CD4-positive, alpha-beta memory T cell (primary cell): Measurements from ENCODE around the gene GAS7. TPM values are rescaled to one million over a fixed set of nuclear protein-coding genes. Genes with fewer than 3 reads are reported as not detected.
A peak's percentile ranks its signal among the peaks of the same experiment; 100 is the strongest.

Source experiments
- CTCF ChIA-PET: fragments of 350-600 bp; sonication (Branson Sonifier 250); formaldehyde crosslinking; loops from one replicate; lab custom pipeline; 2021; ENCODE audit warnings: inconsistent platforms; ENCODE audit not compliant: partially characterized antibody; lab: Charles Lee
- POLR2A ChIA-PET: fragments of 350-600 bp; sonication (Branson Sonifier 250); formaldehyde crosslinking; loops from one replicate; lab custom pipeline; 2021; ENCODE audit not compliant: partially characterized antibody; lab: Charles Lee
- DNase-seq, 5 donors: peaks; one replicate each; pipeline versions ENCODE4 v3.0.0 to v3.0.0-alpha.2; 2020 to 2022; ENCODE audit warnings: mixed read lengths in 1 of 5
- H3K27ac ChIP-seq: one replicate; pipeline ENCODE4 v1.7.0; 2013; ENCODE audit warnings: low read depth, low read length
- H3K27me3 ChIP-seq: 2 replicates; pipeline ENCODE4 v1.7.0; 2013; ENCODE audit warnings: mild to moderate bottlenecking, low read length, moderate library complexity; ENCODE audit not compliant: insufficient read depth
- H3K36me3 ChIP-seq: 2 replicates; pipeline ENCODE4 v1.7.0; 2013; ENCODE audit warnings: mild to moderate bottlenecking, low read length, moderate library complexity; ENCODE audit not compliant: insufficient read depth
- H3K4me1 ChIP-seq: 2 replicates; pipeline ENCODE4 v1.7.0; 2013; ENCODE audit warnings: mild to moderate bottlenecking, low read length, moderate library complexity; ENCODE audit not compliant: insufficient read depth
- H3K4me3 ChIP-seq, 2 donors: one replicate each; pipeline ENCODE4 v1.7.0; 2013; ENCODE audit warnings: low read length in 2 of 2, mild to moderate bottlenecking in 1 of 2
- H3K9me3 ChIP-seq, 2 donors: one replicate each; pipeline ENCODE4 v1.7.0; 2013; ENCODE audit warnings: low read length in 2 of 2, control low read depth in 1 of 2; ENCODE audit not compliant: control insufficient read depth in 1 of 2
- H3K27ac Mint-ChIP-seq, 7 donors: one replicate each; pipeline ENCODE4 v1.8.0; 2020 to 2021; ENCODE audit warnings: mixed read lengths in 7 of 7, mild to moderate bottlenecking in 6 of 7, inconsistent platforms in 3 of 7, moderate library complexity in 3 of 7
- H3K27me3 Mint-ChIP-seq, 2 donors: one replicate each; pipeline ENCODE4 v1.8.0; 2020 to 2021; ENCODE audit warnings: mixed read lengths in 2 of 2
- H3K36me3 Mint-ChIP-seq, 2 donors: one replicate each; pipeline ENCODE4 v1.8.0; 2020 to 2021; ENCODE audit warnings: mixed read lengths in 2 of 2, inconsistent platforms in 1 of 2, mild to moderate bottlenecking in 1 of 2
- H3K4me1 Mint-ChIP-seq, 4 donors: one replicate each; pipeline ENCODE4 v1.8.0; 2020 to 2021; ENCODE audit warnings: mixed read lengths in 4 of 4, mild to moderate bottlenecking in 1 of 4
- H3K4me3 Mint-ChIP-seq, 8 donors: one replicate each; pipeline ENCODE4 v1.8.0; 2020 to 2021; ENCODE audit warnings: mixed read lengths in 8 of 8, mild to moderate bottlenecking in 7 of 8, moderate library complexity in 6 of 8, inconsistent platforms in 3 of 8
- H3K9me3 Mint-ChIP-seq, 8 donors: one replicate each; pipeline ENCODE4 v1.8.0; 2020 to 2021; ENCODE audit warnings: mixed read lengths in 8 of 8, mild to moderate bottlenecking in 5 of 8, inconsistent platforms in 3 of 8, moderate library complexity in 1 of 8
- intact Hi-C: fragments of 100-400 bp; cut with micrococcal nuclease; formaldehyde crosslinking; loops from one replicate; pipeline ENCODE4 v1.15.1; 2023
- polyA plus RNA-seq, 2 donors: library from polyadenylated mRNA; unstranded; fragments of 300-500 nt; fragmentation: Illumina TruSeq; gene quantifications; one replicate each; pipeline ENCODE4 v1.2.3, GENCODE V29; 2021
- total RNA-seq, 2 experiments: library from RNA; stranded (reverse); gene quantifications; one replicate each; pipeline ENCODE4 v1.2.3, GENCODE V29; 2021

The GAS7 gene
- total and polyA plus RNA-seq, 4 experiments from 2014 or later: 0.42 to 5.2 (median 3.0) TPM

DNA sequence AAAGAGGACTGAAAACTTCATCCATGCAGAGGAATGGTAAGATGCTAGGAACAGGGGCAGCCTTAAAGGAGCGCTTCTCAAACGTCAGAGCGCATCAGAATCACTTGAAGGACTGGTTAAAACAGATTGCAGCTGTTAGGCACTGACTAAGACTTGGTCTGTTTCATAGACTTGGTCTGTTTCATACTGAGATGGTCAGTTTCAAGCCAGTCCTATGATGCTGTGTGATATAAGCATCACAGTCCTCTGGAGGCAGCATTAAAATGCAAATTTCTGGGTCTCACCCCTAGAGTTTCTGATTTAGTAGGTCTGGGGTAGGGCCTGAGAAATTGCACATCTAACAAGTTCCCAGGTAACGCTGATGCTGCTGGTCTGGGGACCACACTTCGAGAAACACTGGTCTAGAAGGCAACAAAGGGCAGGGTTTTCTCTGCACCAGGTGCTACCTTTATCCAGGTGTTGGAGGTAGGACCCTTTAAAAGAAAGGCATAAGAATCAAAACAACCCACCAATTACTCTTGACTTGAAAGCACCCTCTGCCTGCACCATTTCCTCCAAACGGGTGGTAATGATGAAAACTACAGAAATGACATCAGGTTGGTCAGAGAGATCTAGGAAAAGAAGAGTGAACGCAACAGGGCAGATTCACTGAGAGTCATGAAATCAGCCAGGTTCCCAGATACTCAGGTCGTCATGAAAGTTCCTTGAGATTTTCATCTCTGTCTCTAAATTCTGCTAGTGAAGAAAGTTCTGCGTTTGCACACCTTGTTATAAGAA, 198.3 kb downstream of the GAS7 start:
- Mint-ChIP-seq H3K27me3 (no peaks in the 10 kb centered on the region), H3K27ac (no peak overlapping the region), H3K4me3 (no peak overlapping the region), H3K4me1 (no peaks in the 10 kb centered on the region), H3K36me3 (no peaks in the 10 kb centered on the region), H3K9me3 (peaks cover 0 to 2% (median 0%) of the 10 kb centered on the region in 8 donors)
- no peaks in the 10 kb centered on the region for H3K9me3 ChIP-seq
- intact Hi-C loops: no loop called here
- H3K27me3 ChIP-seq: no peaks in the 10 kb centered on the region
- CTCF ChIA-PET: no interaction called here
- no peak overlapping the region for H3K27ac ChIP-seq
- no peak overlapping the region for H3K4me3 ChIP-seq
- no peaks in the 10 kb centered on the region for H3K36me3 ChIP-seq
- no peaks in the 10 kb centered on the region for H3K4me1 ChIP-seq
- POLR2A ChIA-PET: no interaction called here
- no peak for DNase-seq

DNA sequence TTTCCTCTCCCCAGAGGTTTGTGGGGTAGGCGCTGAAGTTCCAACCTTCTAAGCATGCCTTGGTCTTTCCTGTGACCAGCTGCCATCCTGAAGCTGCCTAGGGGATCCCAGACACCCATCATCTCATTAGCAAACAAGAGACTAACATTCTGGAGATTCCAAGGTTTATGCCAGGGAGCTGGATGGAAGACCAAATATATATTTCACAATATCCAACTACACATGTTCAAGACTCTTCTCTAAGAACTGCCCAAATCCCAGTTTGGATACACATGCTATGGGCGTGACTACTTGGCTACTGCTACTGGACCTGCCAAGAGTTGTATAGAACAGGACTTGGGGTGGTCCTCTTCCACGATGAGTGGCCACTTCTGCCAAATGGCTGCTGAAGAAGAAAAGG, 200.3 kb downstream of the GAS7 start:
- H3K4me3 Mint-ChIP-seq: no peak overlapping the region
- Histone ChIP-seq H3K9me3 (no peaks in the 10 kb centered on the region), H3K36me3 (no peaks in the 10 kb centered on the region), H3K27me3 (no peaks in the 10 kb centered on the region), H3K4me1 (no peaks in the 10 kb centered on the region), H3K27ac (no peak overlapping the region), H3K4me3 (no peak overlapping the region)
- no peak for DNase-seq
- H3K27ac Mint-ChIP-seq: no peak overlapping the region
- POLR2A ChIA-PET: no interaction called here
- H3K9me3 Mint-ChIP-seq: no peaks in the 10 kb centered on the region
- CTCF ChIA-PET: no interaction called here
- intact Hi-C loops: no loop called here
- no peaks in the 10 kb centered on the region for H3K4me1 Mint-ChIP-seq
- no peaks in the 10 kb centered on the region for H3K27me3 Mint-ChIP-seq
- H3K36me3 Mint-ChIP-seq: no peaks in the 10 kb centered on the region

DNA sequence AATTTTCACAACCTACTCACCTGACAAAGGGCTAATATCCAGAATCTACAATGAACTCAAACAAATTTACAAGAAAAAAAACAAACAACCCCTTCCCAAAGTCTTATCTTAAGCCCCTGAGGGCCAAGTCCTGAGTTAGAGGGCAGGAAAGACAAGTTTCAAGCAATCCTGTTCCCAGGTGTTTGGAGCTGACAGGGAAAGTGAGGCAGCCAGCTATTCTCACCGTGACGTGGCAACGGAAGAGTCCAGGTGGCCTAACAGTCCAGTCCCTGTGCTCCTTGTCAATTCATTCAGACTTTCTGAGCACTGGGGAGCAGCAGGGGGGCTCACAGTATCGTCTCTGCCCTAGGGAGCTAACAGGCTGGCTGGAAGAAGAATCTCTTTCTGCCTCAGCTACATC, 203.6 kb downstream of the GAS7 start:
- no peaks in the 10 kb centered on the region for H3K36me3 Mint-ChIP-seq

DNA sequence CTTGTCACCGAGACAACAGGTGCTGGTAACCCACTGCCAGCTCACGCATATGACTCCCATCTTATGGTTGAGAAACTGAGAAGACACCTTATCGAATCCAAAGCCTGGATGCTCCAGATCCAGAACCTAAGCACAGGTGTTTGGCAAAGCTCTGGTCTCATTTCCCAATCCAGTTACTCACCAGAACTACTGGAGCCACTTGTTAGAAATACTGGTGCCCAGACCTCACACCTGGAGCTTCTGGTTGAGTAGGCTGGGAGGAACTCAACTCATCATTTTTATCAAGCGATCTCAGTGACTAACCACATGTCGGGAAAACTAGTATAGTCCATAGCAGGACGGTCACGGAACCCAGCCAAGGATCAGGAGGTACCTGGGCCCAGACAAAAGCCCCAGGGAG, 206.6 kb downstream of the GAS7 start:
- Histone ChIP-seq H3K4me1 (no peaks in the 10 kb centered on the region), H3K4me3 (no peak overlapping the region), H3K27ac (no peak overlapping the region), H3K36me3 (no peaks in the 10 kb centered on the region), H3K27me3 (no peaks in the 10 kb centered on the region), H3K9me3 (no peaks in the 10 kb centered on the region)
- no peaks in the 10 kb centered on the region for H3K27me3 Mint-ChIP-seq
- CTCF ChIA-PET: no interaction called here
- peaks cover 0 to 13% (median 4%) of the 10 kb centered on the region in 8 donors for H3K9me3 Mint-ChIP-seq
- POLR2A ChIA-PET: no interaction called here
- H3K27ac Mint-ChIP-seq: no peak overlapping the region
- intact Hi-C loops: no loop called here
- no peaks in the 10 kb centered on the region for H3K36me3 Mint-ChIP-seq
- H3K4me3 Mint-ChIP-seq: no peak overlapping the region
- H3K4me1 Mint-ChIP-seq: peaks cover 0 to 2% (median 0%) of the 10 kb centered on the region in 4 donors
- DNase-seq: no peak

More for the DNA sequence above, 203.6 kb downstream of the GAS7 start:
- no peak for DNase-seq
- Mint-ChIP-seq H3K27ac (no peak overlapping the region), H3K4me3 (no peak overlapping the region), H3K4me1 (no peaks in the 10 kb centered on the region), H3K27me3 (no peaks in the 10 kb centered on the region), H3K9me3 (peaks cover 0 to 8% (median 1%) of the 10 kb centered on the region in 8 donors)
- no peak overlapping the region for H3K4me3 ChIP-seq
- H3K36me3 ChIP-seq: no peaks in the 10 kb centered on the region
- intact Hi-C loops: no loop called here
- H3K27me3 ChIP-seq: no peaks in the 10 kb centered on the region
- H3K27ac ChIP-seq: no peak overlapping the region
- ChIA-PET CTCF (no interaction called here), POLR2A (no interaction called here)
- H3K4me1 ChIP-seq: no peaks in the 10 kb centered on the region
- H3K9me3 ChIP-seq: no peaks in the 10 kb centered on the region

DNA sequence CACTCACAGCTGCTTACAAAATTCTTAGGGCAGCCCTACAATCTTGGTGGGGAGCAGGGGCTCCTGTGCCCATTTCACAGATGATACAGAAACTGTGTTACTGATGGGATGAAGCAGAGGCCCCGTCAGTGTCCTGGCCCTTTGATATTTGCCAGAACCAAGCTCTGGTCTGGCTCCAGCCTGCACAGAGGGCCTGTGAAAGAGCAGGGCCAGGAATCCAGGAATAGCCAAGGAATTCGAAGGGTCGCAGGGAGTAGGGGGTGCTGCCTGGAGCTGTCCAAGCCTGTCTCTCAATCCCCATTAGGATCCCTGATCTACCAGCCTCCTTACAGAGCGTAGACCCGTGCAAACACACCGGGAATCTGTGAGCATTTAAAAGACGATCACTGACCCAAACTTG, 207.1 kb downstream of the GAS7 start:
- CTCF ChIA-PET: no interaction called here
- no peaks in the 10 kb centered on the region for H3K9me3 ChIP-seq
- intact Hi-C loops: no loop called here
- Mint-ChIP-seq H3K27me3 (no peaks in the 10 kb centered on the region), H3K27ac (no peak overlapping the region), H3K36me3 (no peaks in the 10 kb centered on the region), H3K9me3 (peaks cover 0 to 13% (median 4%) of the 10 kb centered on the region in 8 donors), H3K4me3 (no peak overlapping the region), H3K4me1 (peaks cover 0 to 2% (median 0%) of the 10 kb centered on the region in 4 donors)
- no peaks in the 10 kb centered on the region for H3K4me1 ChIP-seq
- H3K36me3 ChIP-seq: no peaks in the 10 kb centered on the region
- POLR2A ChIA-PET: no interaction called here
- H3K27ac ChIP-seq: no peak overlapping the region
- no peak overlapping the region for H3K4me3 ChIP-seq
- DNase-seq: no peak
- H3K27me3 ChIP-seq: no peaks in the 10 kb centered on the region

DNA sequence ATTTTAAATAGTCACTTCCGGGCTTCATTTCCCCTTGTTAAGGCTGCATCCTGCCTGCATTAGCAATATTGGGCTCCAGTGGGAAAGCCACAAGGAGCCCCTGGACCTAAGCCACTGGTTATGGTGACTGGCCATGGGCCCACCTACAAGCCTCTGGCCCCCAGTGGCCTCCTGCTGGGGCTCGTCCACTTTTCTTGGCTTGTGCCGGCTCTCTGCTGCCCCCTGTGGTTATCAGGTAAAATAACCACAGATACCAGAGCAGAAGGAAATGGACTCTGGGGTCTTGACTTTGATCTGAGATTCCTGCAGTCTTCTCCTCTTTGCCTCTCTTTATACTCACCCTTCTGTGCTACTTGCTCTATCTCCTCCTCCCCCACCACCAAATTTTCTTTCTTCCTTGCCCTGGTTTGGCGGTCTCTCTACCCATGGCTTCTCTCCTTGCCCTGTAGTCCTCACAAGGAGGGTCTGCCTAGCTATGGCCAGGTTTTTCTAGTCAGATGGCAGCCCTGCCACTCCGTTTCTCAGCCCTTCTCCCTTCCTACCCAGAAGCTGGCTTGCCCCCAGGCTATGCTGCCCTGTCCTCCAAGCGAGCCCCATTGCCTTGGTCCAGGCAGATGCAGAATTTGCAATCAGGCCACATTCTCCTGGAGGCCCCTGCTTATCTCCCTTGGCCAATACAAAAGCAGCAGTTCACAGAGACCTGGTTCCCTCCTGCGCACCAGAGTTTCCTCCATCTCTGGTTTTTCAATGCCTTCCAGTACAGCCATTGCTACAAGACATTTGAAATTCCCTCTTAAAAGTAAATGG, 210.4 kb downstream of the GAS7 start:
- H3K9me3 Mint-ChIP-seq: peaks cover 0 to 13% (median 4%) of the 10 kb centered on the region in 8 donors
- ChIA-PET CTCF (interaction anchor here (0.6 to 1.8 kb wide), 6 partner anchors 8 to 236 kb away, joined by 3 to 6 read pairs (median 4); no protein-coding TSS in a partner anchor), POLR2A (no interaction called here)
- Histone ChIP-seq H3K9me3 (no peaks in the 10 kb centered on the region), H3K4me3 (no peak overlapping the region), H3K36me3 (no peaks in the 10 kb centered on the region), H3K27me3 (no peaks in the 10 kb centered on the region), H3K4me1 (no peaks in the 10 kb centered on the region), H3K27ac (no peak overlapping the region)
- H3K36me3 Mint-ChIP-seq: no peaks in the 10 kb centered on the region
- H3K4me1 Mint-ChIP-seq: peaks cover 0 to 2% (median 0%) of the 10 kb centered on the region in 4 donors
- no peak overlapping the region for H3K27ac Mint-ChIP-seq
- H3K4me3 Mint-ChIP-seq: peak overlapping the region in 1 of 8 donors; percentile 27
- intact Hi-C loops: no loop called here
- no peaks in the 10 kb centered on the region for H3K27me3 Mint-ChIP-seq
- DNase-seq: peak in 2 of 5 donors; percentile 9 to 18

DNA sequence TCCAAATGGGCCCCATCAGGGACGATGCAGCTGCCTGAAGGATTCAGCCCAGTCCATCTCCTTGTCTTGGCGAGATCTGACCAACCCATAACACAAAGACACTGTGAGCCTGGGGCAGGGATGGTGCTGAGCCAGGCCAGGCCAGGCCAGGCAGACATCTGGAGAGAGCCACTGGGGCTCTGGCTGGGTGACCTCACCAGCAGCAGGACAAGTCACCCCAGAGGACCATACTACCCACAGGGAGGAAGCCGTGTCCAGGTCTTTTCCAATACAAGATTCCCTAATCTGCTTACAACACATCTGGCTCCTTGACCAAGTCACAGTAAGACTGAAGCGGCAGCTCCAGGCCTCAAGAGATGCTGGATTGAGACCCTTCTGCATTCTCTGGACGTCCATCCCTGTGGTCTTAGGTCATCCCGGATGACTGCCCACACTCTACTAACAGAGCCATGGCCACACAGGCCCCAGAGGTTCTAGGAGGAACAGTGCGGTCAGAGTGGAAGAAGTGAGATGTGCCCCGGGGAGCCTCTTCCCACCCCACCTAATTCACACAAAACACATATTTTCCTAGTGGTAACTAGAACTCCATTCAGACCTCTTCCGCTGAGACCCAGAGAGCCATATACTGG, 211.5 kb downstream of the GAS7 start:
- DNase-seq: no peak
- CTCF ChIA-PET: interaction anchor here (1.0 to 1.5 kb wide), 3 partner anchors 15 to 52 kb away, joined by 4 to 6 read pairs (median 5); no protein-coding TSS in a partner anchor

More for the DNA sequence above, 211.5 kb downstream of the GAS7 start:
- Mint-ChIP-seq H3K9me3 (peaks cover 0 to 9% (median 3%) of the 10 kb centered on the region in 8 donors), H3K27me3 (no peaks in the 10 kb centered on the region), H3K36me3 (no peaks in the 10 kb centered on the region), H3K4me1 (peaks cover 0 to 2% (median 0%) of the 10 kb centered on the region in 4 donors), H3K27ac (no peak overlapping the region), H3K4me3 (no peak overlapping the region)
- intact Hi-C loops: no loop called here
- POLR2A ChIA-PET: no interaction called here
- Histone ChIP-seq H3K27me3 (no peaks in the 10 kb centered on the region), H3K9me3 (no peaks in the 10 kb centered on the region), H3K4me3 (no peak overlapping the region), H3K4me1 (no peaks in the 10 kb centered on the region), H3K36me3 (no peaks in the 10 kb centered on the region), H3K27ac (no peak overlapping the region)
